Coronary artery (tissue), 2 donors: ENCODE results near the gene ACOX3.

Source experiments
- DNase-seq: peaks from one replicate; pipeline ENCODE4 v3.0.0-alpha.2; 2017; ENCODE audit warnings: low spot score
- H3K27ac ChIP-seq, 2 donors: fragments of 200-600 bp; sonication (generic); one replicate each; pipeline ENCODE4 v1.5.1; 2016 to 2019
- H3K4me3 ChIP-seq: fragments of 200-600 bp; sonication (generic); 2 replicates; pipeline ENCODE4 v1.5.1; 2016; ENCODE audit warnings: mild to moderate bottlenecking, moderate library complexity
- TF ChIP-seq, protein P1 (sequence below): fragments of 200-600 bp; sonication (generic); IDR thresholded peaks from one replicate; pipeline ENCODE4 v1.5.1; 2019; ENCODE audit warnings: antibody characterized with exemption

ACOX3 gene

DNA sequence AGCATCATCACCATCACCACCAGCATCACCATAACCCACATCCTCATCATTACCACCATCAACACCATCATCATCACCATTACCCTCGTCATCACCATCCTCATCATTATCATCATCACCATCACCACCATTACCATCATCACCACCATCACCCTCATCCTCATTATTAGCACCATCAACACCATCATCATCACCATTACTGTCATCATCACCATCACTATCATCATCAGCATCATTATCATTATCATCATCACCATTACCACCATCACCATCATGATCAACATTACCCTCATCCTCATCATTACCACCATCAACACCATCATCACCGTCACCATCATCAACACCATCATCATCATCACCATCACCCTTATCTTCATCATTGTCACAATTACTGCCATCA, 119.3 kb downstream of the ACOX3 start:
- Histone ChIP-seq H3K27ac (no peak overlapping the region), H3K4me3 (no peak overlapping the region)
- TF ChIP-seq, protein P1, sequence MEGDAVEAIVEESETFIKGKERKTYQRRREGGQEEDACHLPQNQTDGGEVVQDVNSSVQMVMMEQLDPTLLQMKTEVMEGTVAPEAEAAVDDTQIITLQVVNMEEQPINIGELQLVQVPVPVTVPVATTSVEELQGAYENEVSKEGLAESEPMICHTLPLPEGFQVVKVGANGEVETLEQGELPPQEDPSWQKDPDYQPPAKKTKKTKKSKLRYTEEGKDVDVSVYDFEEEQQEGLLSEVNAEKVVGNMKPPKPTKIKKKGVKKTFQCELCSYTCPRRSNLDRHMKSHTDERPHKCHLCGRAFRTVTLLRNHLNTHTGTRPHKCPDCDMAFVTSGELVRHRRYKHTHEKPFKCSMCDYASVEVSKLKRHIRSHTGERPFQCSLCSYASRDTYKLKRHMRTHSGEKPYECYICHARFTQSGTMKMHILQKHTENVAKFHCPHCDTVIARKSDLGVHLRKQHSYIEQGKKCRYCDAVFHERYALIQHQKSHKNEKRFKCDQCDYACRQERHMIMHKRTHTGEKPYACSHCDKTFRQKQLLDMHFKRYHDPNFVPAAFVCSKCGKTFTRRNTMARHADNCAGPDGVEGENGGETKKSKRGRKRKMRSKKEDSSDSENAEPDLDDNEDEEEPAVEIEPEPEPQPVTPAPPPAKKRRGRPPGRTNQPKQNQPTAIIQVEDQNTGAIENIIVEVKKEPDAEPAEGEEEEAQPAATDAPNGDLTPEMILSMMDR, result no peak
- no peak for DNase-seq

DNA sequence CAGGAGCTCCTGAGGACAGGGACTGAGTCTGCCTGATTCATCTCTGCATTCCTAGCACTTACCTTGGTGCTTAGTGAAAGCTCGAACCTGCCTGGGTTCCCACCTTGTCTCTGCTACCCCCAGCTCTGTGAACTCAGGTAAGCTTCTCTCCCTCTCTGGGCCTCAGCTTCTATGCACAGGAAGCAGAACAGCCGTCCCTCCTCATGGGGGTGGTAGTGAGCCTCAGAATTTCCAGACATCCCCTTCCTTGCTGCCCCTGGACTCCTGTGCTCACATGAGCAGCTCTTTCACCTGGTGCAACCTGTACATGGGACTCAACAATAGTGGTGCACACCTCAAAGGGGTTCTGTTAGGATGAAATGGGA, 120.2 kb downstream of the ACOX3 start:
- no peak overlapping the region for H3K27ac ChIP-seq
- no peak overlapping the region for H3K4me3 ChIP-seq
- TF ChIP-seq, protein P1, result no peak
- peak; percentile 60 for DNase-seq

DNA sequence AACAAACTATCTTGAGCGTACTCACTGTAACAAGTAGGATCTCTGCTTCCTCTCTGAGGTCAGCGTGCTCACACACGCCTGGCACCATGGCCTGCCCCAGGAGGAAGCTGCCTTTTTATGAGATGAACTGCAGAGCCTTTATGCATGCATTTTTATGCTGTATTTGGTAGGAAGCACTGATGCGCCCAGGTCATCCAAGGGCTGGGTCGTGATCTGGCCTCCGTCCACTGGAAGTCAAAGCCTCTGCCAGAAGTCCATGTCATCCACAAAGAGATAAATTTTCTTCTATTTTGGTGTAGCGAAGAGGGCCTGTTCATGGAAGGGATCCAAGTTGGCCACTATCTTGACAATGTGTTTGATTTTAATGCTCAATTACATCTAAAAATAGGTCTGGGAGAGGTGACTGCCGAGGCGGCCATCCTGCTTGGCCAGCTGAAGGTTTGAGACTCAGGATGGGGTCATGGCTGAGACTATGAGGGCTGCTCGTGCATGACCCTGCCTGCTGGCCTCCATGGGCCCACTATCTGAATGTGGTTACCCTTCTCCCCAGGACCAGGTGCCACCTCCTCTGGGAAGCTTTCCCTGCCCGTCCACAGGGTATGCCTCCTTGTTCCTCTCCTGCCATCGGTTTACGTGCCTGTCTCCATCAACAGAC, 120.7 kb downstream of the ACOX3 start:
- Histone ChIP-seq H3K27ac (no peak overlapping the region), H3K4me3 (no peak overlapping the region)
- DNase-seq, result peak; percentile 64
- TF ChIP-seq, protein P1, result no peak

DNA sequence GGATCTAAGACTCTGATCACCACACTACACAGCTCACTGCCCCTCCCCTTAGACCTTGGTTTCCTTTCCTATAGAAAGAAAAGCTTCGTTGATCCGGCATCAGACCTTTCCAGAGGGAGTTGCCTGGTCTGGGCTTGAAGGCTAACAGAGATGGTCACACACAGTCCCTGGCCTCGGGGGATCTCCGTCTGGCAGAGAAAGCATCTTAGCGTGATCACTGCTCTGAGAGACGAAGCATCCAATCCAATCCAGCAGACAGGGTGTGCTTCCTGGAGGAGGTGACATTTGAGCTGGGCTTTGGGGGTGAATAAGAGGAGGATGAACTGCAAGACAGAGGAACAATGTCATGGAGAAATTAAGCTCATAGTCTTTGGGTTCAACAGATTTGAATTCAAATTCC, 121.5 kb downstream of the ACOX3 start:
- DNase-seq, result peak; percentile 66
- TF ChIP-seq, protein P1, result no peak
- Histone ChIP-seq H3K27ac (no peak overlapping the region), H3K4me3 (no peak overlapping the region)

DNA sequence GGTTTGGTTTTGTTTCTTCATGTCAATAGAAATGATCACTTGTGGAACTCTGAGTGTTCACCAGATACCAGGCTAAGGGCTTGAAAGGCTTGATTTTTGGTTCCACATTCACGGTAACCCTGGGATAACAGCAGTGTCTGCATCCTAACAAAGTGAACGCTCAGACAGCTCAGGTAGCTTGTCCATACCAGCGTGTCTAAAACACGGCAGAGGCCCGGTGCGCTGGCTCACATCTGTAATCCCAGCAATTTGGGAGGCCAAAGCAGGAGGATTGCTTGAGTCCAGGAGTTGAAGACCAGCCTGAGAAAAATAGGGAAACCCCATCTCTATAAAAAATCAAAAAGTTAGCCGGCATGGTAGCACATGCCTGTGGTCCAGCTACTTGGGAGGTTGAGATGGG, 122.0 kb downstream of the ACOX3 start:
- DNase-seq, result peak; percentile 50
- Histone ChIP-seq H3K27ac (no peak overlapping the region), H3K4me3 (no peak overlapping the region)
- TF ChIP-seq, protein P1, result no peak

DNA sequence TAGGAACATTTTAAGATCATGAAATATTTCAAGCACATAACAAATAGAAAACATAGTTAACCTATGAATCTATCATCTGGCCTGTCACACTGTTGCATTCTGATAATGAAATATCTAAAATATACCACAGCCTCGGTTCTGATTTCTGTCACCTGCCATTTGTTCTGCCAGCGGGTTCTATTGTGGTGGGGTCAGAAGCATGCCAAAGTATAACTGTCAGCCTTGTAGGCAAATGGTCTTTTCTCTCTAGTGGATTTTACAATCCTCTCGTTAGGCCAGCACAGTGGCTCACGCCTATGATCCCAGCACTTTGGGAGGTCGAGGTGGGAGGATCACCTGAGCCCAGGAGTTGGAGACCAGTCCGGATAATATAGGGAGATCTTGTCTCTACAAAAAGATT, 123.0 kb downstream of the ACOX3 start:
- no peak overlapping the region for H3K27ac ChIP-seq
- no peak overlapping the region for H3K4me3 ChIP-seq
- TF ChIP-seq, protein P1, result no peak
- no peak for DNase-seq

DNA sequence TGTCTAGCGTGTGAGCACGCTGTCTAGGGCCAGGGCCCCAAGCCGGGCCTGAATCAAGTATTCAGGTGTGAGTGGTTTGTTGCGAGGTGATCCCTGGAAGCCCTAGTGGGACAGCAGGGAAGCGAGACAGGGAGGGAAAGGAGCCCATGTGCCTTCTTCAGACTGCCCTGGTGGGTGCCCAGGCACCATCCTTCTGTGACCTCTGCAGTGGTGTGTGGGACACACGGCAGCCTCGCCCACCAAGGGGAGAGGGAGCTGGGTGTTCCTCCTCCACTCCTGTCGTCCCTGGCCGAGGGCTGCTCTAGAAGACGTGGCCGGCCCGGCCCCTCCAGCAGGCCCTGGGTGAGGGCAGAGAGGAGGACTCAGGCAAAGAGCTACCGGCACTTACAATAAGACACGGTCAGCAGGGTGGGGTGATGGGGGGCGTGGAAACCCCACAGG, 123.6 kb downstream of the ACOX3 start:
- H3K27ac ChIP-seq, result no peak overlapping the region
- TF ChIP-seq, protein P1, result no peak
- H3K4me3 ChIP-seq, result no peak overlapping the region
- peak; percentile 63 for DNase-seq
